Large intestine (tissue), 3 donors: ENCODE measurements around the gene CENPX. TPM values are rescaled to one million over a fixed set of nuclear protein-coding genes. Genes with fewer than 3 reads are reported as not detected.

ENCODE experiments used
- DNase-seq, 2 donors: peaks; one replicate each; pipeline versions ENCODE4 v3.0.0 to v3.0.0-alpha.2; 2013
- H3K27ac ChIP-seq: one replicate; pipeline ENCODE4 v1.5.1; 2013; ENCODE audit warnings: low read length
- H3K27me3 ChIP-seq: 2 replicates; pipeline ENCODE4 v1.6.1; 2013; ENCODE audit warnings: low read length; ENCODE audit not compliant: control insufficient read depth, insufficient read depth
- H3K36me3 ChIP-seq: 2 replicates; pipeline ENCODE4 v1.6.1; 2013; ENCODE audit warnings: low read length; ENCODE audit not compliant: control insufficient read depth, insufficient read depth
- H3K4me1 ChIP-seq: one replicate; pipeline ENCODE4 v1.6.1; 2013; ENCODE audit warnings: low read length; ENCODE audit not compliant: control insufficient read depth, insufficient read depth
- H3K4me3 ChIP-seq: one replicate; pipeline ENCODE4 v1.5.1; 2013; ENCODE audit warnings: low read length
- H3K9me3 ChIP-seq: one replicate; pipeline ENCODE4 v1.6.1; 2013; ENCODE audit warnings: mild to moderate bottlenecking, low read depth, low read length, moderate library complexity; ENCODE audit not compliant: control insufficient read depth
- WGBS: methylation state at CpG from one replicate; pipeline ENCODE4 v1.1.5; 2013; ENCODE audit warnings: low lambda C conversion rate; ENCODE audit not compliant: insufficient coverage; 5-methylcytosine and 5-hydroxymethylcytosine counted together
- polyA plus RNA-seq: library from polyadenylated mRNA; unstranded; fragments of 120-200 nt; gene quantifications from one replicate; pipeline ENCODE4 v1.2.1, GENCODE V29; 2013

The CENPX gene
- polyA plus RNA-seq, 1 donor, result 48.0 TPM

- Histone ChIP-seq H3K4me3 (no peak overlapping the region), H3K36me3 (peaks cover 16% of the 10 kb centered on the region), H3K9me3 (no peaks in the 10 kb centered on the region), H3K4me1 (peaks cover 15% of the 10 kb centered on the region), H3K27me3 (no peaks in the 10 kb centered on the region), H3K27ac (no peak overlapping the region)
- DNase-seq, result no peak
- no CpG with 5 or more reads among the region's 13 CpGs for WGBS
Observed at GRCh38 chr17:82017612-82018151, 5.0 kb downstream of the CENPX start.

DNA sequence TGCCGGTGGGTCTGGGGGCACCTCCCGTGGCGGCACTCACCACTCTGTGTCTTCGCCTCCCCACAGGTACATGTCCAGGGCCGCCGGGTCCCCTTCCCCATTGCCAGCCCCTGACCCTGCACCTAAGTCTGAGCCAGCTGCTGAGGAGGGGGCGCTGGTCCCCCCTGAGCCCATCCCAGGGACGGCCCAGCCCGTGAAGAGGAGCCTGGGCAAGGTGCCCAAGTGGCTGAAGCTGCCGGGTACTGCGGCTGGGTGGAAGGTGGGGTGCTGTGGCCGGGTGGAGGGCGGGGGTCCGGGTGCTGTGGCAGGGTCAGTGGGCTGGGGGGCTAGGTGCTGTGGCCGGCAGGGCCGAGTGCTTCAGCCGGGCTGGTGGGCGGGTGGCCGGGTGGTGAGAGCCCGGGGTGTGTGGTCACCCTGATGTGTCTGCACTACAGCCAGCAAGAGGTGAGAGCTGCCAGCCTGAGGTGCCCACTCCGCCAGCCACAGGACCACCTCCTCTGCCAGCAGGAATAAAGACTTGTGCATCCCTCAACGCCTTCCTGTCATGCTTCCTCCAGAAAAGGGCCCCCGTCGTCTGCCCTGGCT is 5.7 kb downstream of the CENPX start:
- H3K27ac ChIP-seq, result no peak overlapping the region
- H3K4me1 ChIP-seq, result peaks cover 12% of the 10 kb centered on the region
- no peak overlapping the region for H3K4me3 ChIP-seq
- no peak for DNase-seq
- no peaks in the 10 kb centered on the region for H3K27me3 ChIP-seq
- H3K9me3 ChIP-seq, result no peaks in the 10 kb centered on the region
- WGBS, result no CpG with 5 or more reads among the region's 24 CpGs
- peaks cover 22% of the 10 kb centered on the region for H3K36me3 ChIP-seq

- H3K36me3 ChIP-seq, result peaks cover 29% of the 10 kb centered on the region
- H3K27me3 ChIP-seq, result no peaks in the 10 kb centered on the region
- H3K9me3 ChIP-seq, result no peaks in the 10 kb centered on the region
- no peak overlapping the region for H3K27ac ChIP-seq
- DNase-seq, result no peak
- H3K4me3 ChIP-seq, result no peak overlapping the region
- H3K4me1 ChIP-seq, result peaks cover 5% of the 10 kb centered on the region
- no CpG with 5 or more reads among the region's 28 CpGs for WGBS
Observed at GRCh38 chr17:82016061-82016874, 6.4 kb downstream of the CENPX start.

- Histone ChIP-seq H3K4me1 (no peaks in the 10 kb centered on the region), H3K27ac (no peak overlapping the region), H3K4me3 (no peak overlapping the region), H3K36me3 (peaks cover 33% of the 10 kb centered on the region), H3K27me3 (no peaks in the 10 kb centered on the region), H3K9me3 (no peaks in the 10 kb centered on the region)
- WGBS, result no CpG with 5 or more reads among the region's 24 CpGs
- DNase-seq, result no peak
Observed at GRCh38 chr17:82015311-82015971, 7.2 kb downstream of the CENPX start.

GRCh38 chr17:82014971-82015310 is 7.7 kb downstream of the CENPX start:
- WGBS, result 100% methylated on average over 2 of the region's 13 CpGs
- Histone ChIP-seq H3K36me3 (peaks cover 33% of the 10 kb centered on the region), H3K4me3 (no peak overlapping the region), H3K4me1 (no peaks in the 10 kb centered on the region), H3K27ac (no peak overlapping the region), H3K9me3 (no peaks in the 10 kb centered on the region), H3K27me3 (no peaks in the 10 kb centered on the region)
- DNase-seq, result no peak

DNA sequence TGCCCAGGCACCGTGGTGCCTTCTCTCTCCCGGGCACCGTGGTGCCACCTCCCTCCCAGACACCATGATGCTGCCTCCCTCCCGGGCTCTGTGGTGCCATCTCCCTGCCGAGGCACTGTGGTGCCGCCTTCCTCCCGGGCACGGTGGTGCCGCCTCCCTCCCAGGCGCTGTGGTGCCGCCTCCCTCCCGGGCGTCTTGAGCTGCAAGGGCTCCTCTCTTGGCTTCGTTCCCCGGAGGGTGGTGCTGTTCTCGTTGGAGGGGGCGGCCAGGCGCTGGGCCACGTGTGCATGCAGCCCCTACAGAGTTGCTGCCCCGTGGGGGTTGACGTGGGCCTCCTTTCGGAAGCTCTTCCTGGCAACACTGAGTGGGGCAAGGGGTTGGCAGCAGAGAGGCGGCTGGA is 8.2 kb downstream of the CENPX start:
- no CpG with 5 or more reads among the region's 23 CpGs for WGBS

DNA sequence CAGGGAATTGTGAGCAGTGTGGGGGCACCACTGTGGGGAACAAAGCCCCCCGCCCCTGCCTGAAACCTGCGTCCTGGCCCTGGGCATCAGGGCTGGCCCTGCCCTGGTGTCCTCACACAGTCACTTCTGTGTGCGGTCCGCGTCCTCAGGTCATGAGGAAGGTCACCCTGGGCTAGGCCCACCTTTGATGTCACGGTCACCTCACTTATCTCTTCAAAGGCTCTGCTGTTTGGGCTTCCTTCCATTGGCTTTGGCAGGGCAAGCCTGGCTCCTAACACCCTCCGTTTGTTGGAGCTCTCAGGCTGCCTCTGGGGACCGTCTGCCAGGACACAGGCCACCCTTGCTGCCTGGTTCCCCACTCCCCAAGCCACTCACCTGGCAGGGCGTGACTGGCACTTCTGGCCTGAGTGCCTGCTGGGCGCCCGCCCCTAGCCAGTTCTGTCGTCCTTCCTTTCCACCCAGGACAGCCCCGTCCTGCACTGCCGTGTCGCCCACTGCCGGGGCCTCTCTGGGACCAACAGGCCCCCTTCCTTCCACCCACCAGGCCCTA is 8.8 kb downstream of the CENPX start:
- no peak overlapping the region for H3K27ac ChIP-seq
- H3K9me3 ChIP-seq, result no peaks in the 10 kb centered on the region
- no peak overlapping the region for H3K4me3 ChIP-seq
- DNase-seq, result no peak
- H3K27me3 ChIP-seq, result no peaks in the 10 kb centered on the region
- no CpG with 5 or more reads among the region's 16 CpGs for WGBS
- peaks cover 34% of the 10 kb centered on the region for H3K36me3 ChIP-seq
- H3K4me1 ChIP-seq, result no peaks in the 10 kb centered on the region

More for the DNA sequence above, 8.2 kb downstream of the CENPX start:
- no peaks in the 10 kb centered on the region for H3K4me1 ChIP-seq
- DNase-seq, result no peak
- no peaks in the 10 kb centered on the region for H3K9me3 ChIP-seq
- H3K27ac ChIP-seq, result no peak overlapping the region
- peaks cover 34% of the 10 kb centered on the region for H3K36me3 ChIP-seq
- no peak overlapping the region for H3K4me3 ChIP-seq
- H3K27me3 ChIP-seq, result no peaks in the 10 kb centered on the region

GRCh38 chr17:82013341-82013740 is 9.3 kb downstream of the CENPX start:
- H3K9me3 ChIP-seq, result no peaks in the 10 kb centered on the region
- no peaks in the 10 kb centered on the region for H3K27me3 ChIP-seq
- no peak overlapping the region for H3K4me3 ChIP-seq
- DNase-seq, result no peak
- H3K4me1 ChIP-seq, result no peaks in the 10 kb centered on the region
- WGBS, result no CpG with 5 or more reads among the region's 22 CpGs
- H3K36me3 ChIP-seq, result peaks cover 30% of the 10 kb centered on the region
- H3K27ac ChIP-seq, result no peak overlapping the region

DNA sequence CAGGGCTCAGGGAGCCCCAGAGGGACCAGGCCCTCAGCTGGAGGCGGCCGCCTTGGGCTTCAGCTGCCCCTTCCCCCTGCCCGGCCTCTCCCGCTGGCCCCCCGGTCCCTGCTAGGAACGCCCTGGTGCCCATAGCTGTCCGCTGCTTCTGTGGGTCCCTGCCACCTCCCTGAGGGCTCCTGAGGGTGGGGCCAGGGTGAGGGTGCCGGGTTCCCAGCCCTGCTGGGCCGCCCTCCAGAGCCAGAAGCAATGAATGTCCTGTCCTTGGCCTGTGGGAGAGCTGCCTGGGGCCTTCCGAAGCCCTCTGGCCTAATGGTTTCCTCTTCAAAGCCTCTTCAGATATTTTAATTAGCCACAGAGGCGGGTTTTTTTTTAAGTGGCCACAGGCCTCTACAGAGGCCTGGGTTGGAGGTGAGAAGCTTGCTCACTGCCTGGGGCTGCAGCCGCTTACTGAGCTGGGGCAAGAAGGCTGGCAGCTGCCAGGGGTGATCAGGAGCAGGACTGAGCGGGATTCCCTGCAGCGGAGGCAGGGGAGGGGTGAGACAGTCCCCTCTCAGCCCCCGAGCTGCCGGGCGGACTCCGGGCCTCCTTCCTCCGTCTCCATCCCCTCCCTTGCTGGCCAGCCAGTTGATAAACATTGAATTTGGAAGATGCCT is 9.9 kb downstream of the CENPX start:
- no peaks in the 10 kb centered on the region for H3K9me3 ChIP-seq
- no CpG with 5 or more reads among the region's 19 CpGs for WGBS
- H3K36me3 ChIP-seq, result peaks cover 24% of the 10 kb centered on the region
- H3K4me1 ChIP-seq, result no peaks in the 10 kb centered on the region
- DNase-seq, result no peak
- no peak overlapping the region for H3K4me3 ChIP-seq
- no peaks in the 10 kb centered on the region for H3K27me3 ChIP-seq
- H3K27ac ChIP-seq, result no peak overlapping the region

GRCh38 chr17:82012261-82012639 is 10.4 kb downstream of the CENPX start:
- Histone ChIP-seq H3K36me3 (peaks cover 23% of the 10 kb centered on the region), H3K27me3 (no peaks in the 10 kb centered on the region), H3K27ac (no peak overlapping the region), H3K4me3 (no peak overlapping the region), H3K9me3 (no peaks in the 10 kb centered on the region), H3K4me1 (no peaks in the 10 kb centered on the region)
- WGBS, result no CpG with 5 or more reads among the region's 20 CpGs
- DNase-seq, result no peak
